IMR-90 (cell line): ENCODE measurements around the gene APCDD1. TPM values are rescaled to one million over a fixed set of nuclear protein-coding genes. Genes with fewer than 3 reads are reported as not detected.

Source experiments
- ATAC-seq: fragments of 200-7000 bp; cut with Tn5 transposase; 2 replicates; pipeline ENCODE4 v1.9.1; 2020; ENCODE audit warnings: low read depth, mild to moderate bottlenecking, moderate library complexity
- BruUV-seq: library from RNA; stranded (reverse); fragments of 400-500 nt; replicated peaks from 2 replicates; lab custom pipeline; 2021; lab: Mats Ljungman, UMichigan
- CTCF ChIA-PET: fragments of 300-600 bp; formaldehyde crosslinking; extraction: SDS; loops from one replicate; lab custom pipeline; 2021; ENCODE audit warnings: antibody characterized with exemption; lab: Yijun Ruan, JAX
- POLR2A ChIA-PET: fragments of 300-600 bp; sonication (Branson Sonifier 250); formaldehyde crosslinking; loops from one replicate; lab custom pipeline; 2022; ENCODE audit warnings: antibody characterized with exemption; ENCODE audit not compliant: unreplicated experiment; lab: Charles Lee
- DNase-seq: peaks from one replicate; pipeline ENCODE4 v3.0.0; 2013
- H2AFZ ChIP-seq: replicated peaks from 2 replicates; pipeline ENCODE3; 2013; ENCODE audit warnings: low read length, mild to moderate bottlenecking; ENCODE audit not compliant: poor library complexity
- H2AK5ac ChIP-seq: 2 replicates; pipeline ENCODE4 v1.6.1; 2013; ENCODE audit warnings: low read depth, low read length, inconsistent platforms
- H2AK9ac ChIP-seq: replicated peaks from 2 replicates; pipeline ENCODE3; 2013; ENCODE audit warnings: mild to moderate bottlenecking, low read depth, low read length, moderate library complexity; ENCODE audit not compliant: poor library complexity
- H2BK120ac ChIP-seq: 2 replicates; pipeline ENCODE4 v1.6.1; 2013; ENCODE audit warnings: low read depth, low read length, inconsistent platforms
- H2BK15ac ChIP-seq: 3 replicates; pipeline ENCODE4 v1.6.1; 2013; ENCODE audit warnings: low read depth, low read length, inconsistent platforms
- H2BK20ac ChIP-seq: 2 replicates; pipeline ENCODE4 v1.6.1; 2013; ENCODE audit warnings: low read depth, mild to moderate bottlenecking, inconsistent platforms, low read length, moderate library complexity
- H2BK5ac ChIP-seq: 2 replicates; pipeline ENCODE4 v1.6.1; 2013; ENCODE audit warnings: mild to moderate bottlenecking, low read depth, low read length, inconsistent platforms; ENCODE audit not compliant: poor library complexity, severe bottlenecking
- H3K14ac ChIP-seq: replicated peaks from 2 replicates; pipeline ENCODE4 v1.6.1; 2013; ENCODE audit warnings: low read depth, low read length, inconsistent platforms
- H3K18ac ChIP-seq: 2 replicates; pipeline ENCODE4 v1.6.1; 2013; ENCODE audit warnings: low read depth, low read length, control low read depth
- H3K23ac ChIP-seq: 2 replicates; pipeline ENCODE4 v1.6.1; 2013; ENCODE audit warnings: low read depth, low read length, inconsistent platforms
- H3K27ac ChIP-seq: 2 replicates; pipeline ENCODE4 v1.5.1; 2013; ENCODE audit warnings: mild to moderate bottlenecking, control low read depth, low read length; ENCODE audit not compliant: insufficient read depth
- H3K27me3 ChIP-seq: 2 replicates; pipeline ENCODE4 v1.6.1; 2013; ENCODE audit warnings: low read length; ENCODE audit not compliant: control insufficient read depth, insufficient read depth
- H3K36me3 ChIP-seq: 2 replicates; pipeline ENCODE4 v1.6.1; 2013; ENCODE audit warnings: low read length, mixed read lengths; ENCODE audit not compliant: control insufficient read depth, insufficient read depth
- H3K4ac ChIP-seq: 2 replicates; pipeline ENCODE4 v1.6.1; 2013; ENCODE audit warnings: low read depth, low read length, inconsistent platforms
- H3K4me1 ChIP-seq: 2 replicates; pipeline ENCODE4 v1.6.1; 2013; ENCODE audit warnings: low read length, mixed read lengths; ENCODE audit not compliant: control insufficient read depth, insufficient read depth
- H3K4me2 ChIP-seq: 2 replicates; pipeline ENCODE4 v1.6.1; 2013; ENCODE audit warnings: low read depth, mild to moderate bottlenecking, control low read depth, low read length, moderate library complexity
- H3K4me3 ChIP-seq: 2 replicates; pipeline ENCODE4 v1.5.1; 2013; ENCODE audit warnings: low read depth, mild to moderate bottlenecking, control low read depth, low read length, moderate library complexity; ENCODE audit not compliant: insufficient read depth
- H3K56ac ChIP-seq: 2 replicates; pipeline ENCODE4 v1.6.1; 2013; ENCODE audit warnings: low read length, inconsistent platforms; ENCODE audit not compliant: insufficient read depth; ENCODE audit errors: extremely low read depth
- H3K79me1 ChIP-seq, 2 experiments: 2 replicates each; pipeline ENCODE4 v1.6.1; 2013; ENCODE audit warnings: low read length in 2 of 2, inconsistent platforms in 1 of 2, low read depth in 1 of 2
- H3K9ac ChIP-seq: 2 replicates; pipeline ENCODE4 v1.6.1; 2013; ENCODE audit warnings: low read depth, low read length, control low read depth
- H3K9me1 ChIP-seq: 2 replicates; pipeline ENCODE4 v1.6.1; 2013; ENCODE audit warnings: low read length, inconsistent platforms; ENCODE audit not compliant: insufficient read depth
- H3K9me3 ChIP-seq: 2 replicates; pipeline ENCODE4 v1.6.1; 2013; ENCODE audit warnings: low read length; ENCODE audit not compliant: control insufficient read depth, insufficient read depth
- H4K20me1 ChIP-seq: 2 replicates; pipeline ENCODE4 v1.6.1; 2013; ENCODE audit warnings: low read length, inconsistent platforms; ENCODE audit not compliant: insufficient read depth
- H4K5ac ChIP-seq: 2 replicates; pipeline ENCODE4 v1.6.1; 2013; ENCODE audit warnings: mild to moderate bottlenecking, low read depth, low read length, control low read depth
- H4K8ac ChIP-seq, 2 experiments: 2 replicates each; pipeline ENCODE4 v1.6.1; 2013; ENCODE audit warnings: low read depth in 2 of 2, low read length in 2 of 2, control low read depth in 1 of 2, inconsistent platforms in 1 of 2
- H4K91ac ChIP-seq: 2 replicates; pipeline ENCODE4 v1.6.1; 2013; ENCODE audit warnings: low read depth, low read length, inconsistent platforms; ENCODE audit not compliant: insufficient read depth
- BHLHE40 ChIP-seq: fragments of 150-350 bp; IDR thresholded peaks from 2 replicates; pipeline ENCODE4 v1.6.1; 2016; ENCODE audit warnings: mild to moderate bottlenecking, low read depth, low read length
- CEBPB ChIP-seq: IDR thresholded peaks from 2 replicates; pipeline ENCODE4 v1.6.1; 2012; ENCODE audit warnings: low read depth, low read length, improper control_type of control experiment
- CHD1 ChIP-seq: IDR thresholded peaks from 2 replicates; pipeline ENCODE4 v1.6.1; 2012; ENCODE audit warnings: low read depth, low read length, improper control_type of control experiment
- FOS ChIP-seq: fragments of 150-350 bp; IDR thresholded peaks from 2 replicates; pipeline ENCODE4 v1.6.1; 2016; ENCODE audit warnings: low read depth, low read length
- MAFK ChIP-seq: IDR thresholded peaks from 2 replicates; pipeline ENCODE4 v1.6.1; 2012; ENCODE audit warnings: low read depth, low read length, improper control_type of control experiment
- MAZ ChIP-seq: IDR thresholded peaks from 2 replicates; pipeline ENCODE4 v1.6.1; 2012; ENCODE audit warnings: low read depth, mild to moderate bottlenecking, low read length, improper control_type of control experiment, moderate library complexity, borderline replicate concordance
- MXI1 ChIP-seq: IDR thresholded peaks from 2 replicates; pipeline ENCODE4 v1.6.1; 2012; ENCODE audit warnings: low read depth, mild to moderate bottlenecking, low read length, moderate library complexity, borderline replicate concordance
- NFE2L2 ChIP-seq: fragments of 150-350 bp; IDR thresholded peaks from 2 replicates; pipeline ENCODE4 v1.6.1; 2016; ENCODE audit warnings: low read depth, mild to moderate bottlenecking, low read length
- POLR2A ChIP-seq: IDR thresholded peaks from 2 replicates; pipeline ENCODE4 v1.6.1; 2012; ENCODE audit warnings: mild to moderate bottlenecking, low read depth, low read length
- RAD21 ChIP-seq: IDR thresholded peaks from 2 replicates; pipeline ENCODE4 v1.6.1; 2012; ENCODE audit warnings: low read length, improper control_type of control experiment
- RCOR1 ChIP-seq: IDR thresholded peaks from 2 replicates; pipeline ENCODE4 v1.6.1; 2012; ENCODE audit warnings: mild to moderate bottlenecking, low read length, improper control_type of control experiment; ENCODE audit not compliant: insufficient replicate concordance
- RFX5 ChIP-seq: IDR thresholded peaks from 2 replicates; pipeline ENCODE4 v1.8.0; 2012; ENCODE audit warnings: low read depth, mild to moderate bottlenecking, low read length, moderate library complexity
- SMC3 ChIP-seq: fragments of 150-350 bp; IDR thresholded peaks from 2 replicates; pipeline ENCODE4 v1.6.1; 2016; ENCODE audit warnings: low read depth, mild to moderate bottlenecking, antibody characterized with exemption, low read length, moderate library complexity
- WGBS, 2 experiments: methylation state at CpG; one replicate each; pipeline versions ENCODE4 v1.1.5 to v1.1.7; 2013; ENCODE audit warnings: missing lambda C conversion rate in 2 of 2; ENCODE audit not compliant: insufficient read length in 1 of 2; ENCODE audit errors: extremely low coverage in 2 of 2; 5-methylcytosine and 5-hydroxymethylcytosine counted together
- dilution Hi-C: fragments of 300-500 bp; cut with HindIII; formaldehyde crosslinking; loops from one replicate; pipeline ENCODE4 v1.14.3; 2018; ENCODE audit warnings: low sequenced_read_pairs; ENCODE audit not compliant: unreplicated experiment
- in situ Hi-C: fragments of 300-500 bp; cut with MboI; formaldehyde crosslinking; loops from 3 replicates; pipeline ENCODE4 v1.14.3; 2019; ENCODE audit warnings: low sequenced_read_pairs, inconsistent platforms, mixed read lengths
- intact Hi-C: fragments of 100-400 bp; cut with micrococcal nuclease; formaldehyde crosslinking; loops from 2 replicates; pipeline ENCODE4 v1.10.0; 2022
- polyA plus RNA-seq, 3 experiments: library from polyadenylated mRNA; depleted of rRNA; stranded (reverse); fragments of >200 nt; gene quantifications; 2 replicates each; pipeline ENCODE4 v1.2.3, GENCODE V29; 2012; ENCODE audit warnings: low replicate concordance in 1 of 3
- total RNA-seq: library from RNA; depleted of rRNA; stranded (reverse); fragments of >200 nt; gene quantifications from 2 replicates; pipeline ENCODE4 v1.2.3, GENCODE V29; 2012
- TF ChIP-seq, protein P1 (sequence below): conservative IDR thresholded peaks from 2 replicates; pipeline ENCODE4 v1.5.1; 2012; ENCODE audit warnings: mild to moderate bottlenecking, low read depth, low read length, improper control_type of control experiment
- TF ChIP-seq, protein P2 (sequence below): fragments of 150-350 bp; IDR thresholded peaks from 2 replicates; pipeline ENCODE4 v1.6.1; 2016; ENCODE audit warnings: low read depth, mild to moderate bottlenecking, low read length, moderate library complexity, borderline replicate concordance
- TF ChIP-seq, protein P3 (sequence below): fragments of 150-350 bp; IDR thresholded peaks from 2 replicates; pipeline ENCODE4 v1.6.1; 2017; ENCODE audit warnings: mild to moderate bottlenecking, antibody characterized with exemption, low read length, low read depth

Gene APCDD1
- total and polyA plus RNA-seq, 2 of the 4 experiments (the other 2 are of a cell fraction): 1.1 to 2.2 TPM

GRCh38 chr18:10499230-10499629 lies 44.8 kb downstream of the APCDD1 start:
- DNase-seq: no peak
- Histone ChIP-seq H3K4me1 (no peaks in the 10 kb centered on the region), H3K36me3 (no peaks in the 10 kb centered on the region), H3K4ac (no peak overlapping the region), H2BK20ac (no peak overlapping the region), H3K9me1 (no peaks in the 10 kb centered on the region), H3K79me1 (no peaks in the 10 kb centered on the region), H3K18ac (no peak overlapping the region), H3K27ac (no peak overlapping the region), H2AK5ac (no peak overlapping the region), H3K27me3 (peaks cover 4% of the 10 kb centered on the region), H2AFZ (no peak overlapping the region), H3K23ac (no peak overlapping the region), H3K4me2 (no peak overlapping the region), H3K9ac (no peak overlapping the region), H2BK15ac (no peak overlapping the region), H3K4me3 (no peak overlapping the region), H4K91ac (no peak overlapping the region), H4K20me1 (no peaks in the 10 kb centered on the region), H2BK5ac (no peak overlapping the region), H3K9me3 (no peaks in the 10 kb centered on the region), H2BK120ac (no peak overlapping the region), H4K5ac (no peak overlapping the region), H3K14ac (no peak overlapping the region), H2AK9ac (no peak overlapping the region), H4K8ac (no peak overlapping the region), H3K56ac (no peak overlapping the region)
- in situ Hi-C loops: no loop called here
- ATAC-seq: no peak
- POLR2A ChIA-PET: no interaction called here
- intact Hi-C loops: no loop called here
- no peak for TF ChIP-seq MAFK
- TF ChIP-seq, protein P1, sequence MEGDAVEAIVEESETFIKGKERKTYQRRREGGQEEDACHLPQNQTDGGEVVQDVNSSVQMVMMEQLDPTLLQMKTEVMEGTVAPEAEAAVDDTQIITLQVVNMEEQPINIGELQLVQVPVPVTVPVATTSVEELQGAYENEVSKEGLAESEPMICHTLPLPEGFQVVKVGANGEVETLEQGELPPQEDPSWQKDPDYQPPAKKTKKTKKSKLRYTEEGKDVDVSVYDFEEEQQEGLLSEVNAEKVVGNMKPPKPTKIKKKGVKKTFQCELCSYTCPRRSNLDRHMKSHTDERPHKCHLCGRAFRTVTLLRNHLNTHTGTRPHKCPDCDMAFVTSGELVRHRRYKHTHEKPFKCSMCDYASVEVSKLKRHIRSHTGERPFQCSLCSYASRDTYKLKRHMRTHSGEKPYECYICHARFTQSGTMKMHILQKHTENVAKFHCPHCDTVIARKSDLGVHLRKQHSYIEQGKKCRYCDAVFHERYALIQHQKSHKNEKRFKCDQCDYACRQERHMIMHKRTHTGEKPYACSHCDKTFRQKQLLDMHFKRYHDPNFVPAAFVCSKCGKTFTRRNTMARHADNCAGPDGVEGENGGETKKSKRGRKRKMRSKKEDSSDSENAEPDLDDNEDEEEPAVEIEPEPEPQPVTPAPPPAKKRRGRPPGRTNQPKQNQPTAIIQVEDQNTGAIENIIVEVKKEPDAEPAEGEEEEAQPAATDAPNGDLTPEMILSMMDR: no peak
- TF ChIP-seq FOS: no peak
- TF ChIP-seq RAD21: no peak
- no peak for TF ChIP-seq POLR2A
- no peak for TF ChIP-seq NFE2L2
- TF ChIP-seq MXI1: no peak
- TF ChIP-seq MAZ: no peak
- TF ChIP-seq SMC3: no peak
- no peak for TF ChIP-seq RCOR1
- no peak for TF ChIP-seq CEBPB
- TF ChIP-seq, protein P2, sequence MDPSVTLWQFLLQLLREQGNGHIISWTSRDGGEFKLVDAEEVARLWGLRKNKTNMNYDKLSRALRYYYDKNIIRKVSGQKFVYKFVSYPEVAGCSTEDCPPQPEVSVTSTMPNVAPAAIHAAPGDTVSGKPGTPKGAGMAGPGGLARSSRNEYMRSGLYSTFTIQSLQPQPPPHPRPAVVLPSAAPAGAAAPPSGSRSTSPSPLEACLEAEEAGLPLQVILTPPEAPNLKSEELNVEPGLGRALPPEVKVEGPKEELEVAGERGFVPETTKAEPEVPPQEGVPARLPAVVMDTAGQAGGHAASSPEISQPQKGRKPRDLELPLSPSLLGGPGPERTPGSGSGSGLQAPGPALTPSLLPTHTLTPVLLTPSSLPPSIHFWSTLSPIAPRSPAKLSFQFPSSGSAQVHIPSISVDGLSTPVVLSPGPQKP: no peak
- TF ChIP-seq, protein P3, sequence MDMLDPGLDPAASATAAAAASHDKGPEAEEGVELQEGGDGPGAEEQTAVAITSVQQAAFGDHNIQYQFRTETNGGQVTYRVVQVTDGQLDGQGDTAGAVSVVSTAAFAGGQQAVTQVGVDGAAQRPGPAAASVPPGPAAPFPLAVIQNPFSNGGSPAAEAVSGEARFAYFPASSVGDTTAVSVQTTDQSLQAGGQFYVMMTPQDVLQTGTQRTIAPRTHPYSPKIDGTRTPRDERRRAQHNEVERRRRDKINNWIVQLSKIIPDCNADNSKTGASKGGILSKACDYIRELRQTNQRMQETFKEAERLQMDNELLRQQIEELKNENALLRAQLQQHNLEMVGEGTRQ: no peak
- no peak for TF ChIP-seq RFX5
- no peak for TF ChIP-seq BHLHE40
- TF ChIP-seq CHD1: no peak
- dilution Hi-C loops: no loop called here
- WGBS, 2 experiments: no CpG with 5 or more reads among the region's 6 CpGs
- no TSS peak for BruUV-seq
- CTCF ChIA-PET: no interaction called here
